ENCODE data around the gene TUBGCP6.

The TUBGCP6 gene

DNA sequence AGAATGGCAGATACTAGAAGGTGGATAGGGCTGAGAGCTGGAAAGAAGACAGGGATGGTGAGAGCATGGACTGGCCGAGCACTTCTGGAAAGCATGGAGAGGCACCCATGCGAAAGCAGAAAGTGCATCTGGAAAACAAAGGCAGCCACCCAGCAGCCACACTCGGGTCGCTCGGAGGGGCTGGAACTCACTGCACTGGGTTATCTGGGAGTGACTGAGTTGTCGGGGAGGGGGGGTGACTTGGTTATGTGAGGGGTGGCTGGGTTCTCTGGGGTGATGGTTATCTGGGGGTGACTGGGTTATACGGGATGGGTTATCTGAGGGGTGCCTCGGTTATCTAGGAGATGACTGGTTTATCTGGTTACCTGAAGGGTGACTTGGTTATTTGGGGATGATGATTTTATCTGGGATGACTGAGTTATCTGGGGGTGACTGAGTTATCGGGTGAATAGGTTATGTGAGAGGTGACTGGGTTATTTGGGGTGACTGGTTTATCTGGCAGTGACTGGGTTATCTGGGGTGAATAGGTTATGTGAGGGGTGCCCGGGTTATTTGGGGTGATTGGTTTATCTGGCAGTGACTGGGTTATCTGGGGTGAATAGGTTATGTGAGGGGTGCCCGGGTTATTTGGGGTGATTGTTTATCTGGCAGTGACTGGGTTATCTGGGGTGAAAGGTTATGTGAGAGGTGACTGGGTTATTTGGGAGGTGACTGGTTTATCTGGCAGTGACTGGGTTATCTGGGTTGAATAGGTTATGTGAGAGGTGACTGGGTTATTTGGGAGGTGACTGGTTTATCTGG lies 76.9 kb downstream of the TUBGCP6 start:
- no peak for DNase-seq

Data from NCI-H1930 (cell line).